GM21717 (cell line): ENCODE results near the gene OSGEP.

Experiments used
- ATAC-seq: cut with Tn5 transposase; IDR thresholded peaks from one replicate; pipeline ENCODE4 v1.9.1; 2021; ENCODE audit warnings: mild to moderate bottlenecking, moderate library complexity; ENCODE audit not compliant: unreplicated experiment

OSGEP gene

DNA sequence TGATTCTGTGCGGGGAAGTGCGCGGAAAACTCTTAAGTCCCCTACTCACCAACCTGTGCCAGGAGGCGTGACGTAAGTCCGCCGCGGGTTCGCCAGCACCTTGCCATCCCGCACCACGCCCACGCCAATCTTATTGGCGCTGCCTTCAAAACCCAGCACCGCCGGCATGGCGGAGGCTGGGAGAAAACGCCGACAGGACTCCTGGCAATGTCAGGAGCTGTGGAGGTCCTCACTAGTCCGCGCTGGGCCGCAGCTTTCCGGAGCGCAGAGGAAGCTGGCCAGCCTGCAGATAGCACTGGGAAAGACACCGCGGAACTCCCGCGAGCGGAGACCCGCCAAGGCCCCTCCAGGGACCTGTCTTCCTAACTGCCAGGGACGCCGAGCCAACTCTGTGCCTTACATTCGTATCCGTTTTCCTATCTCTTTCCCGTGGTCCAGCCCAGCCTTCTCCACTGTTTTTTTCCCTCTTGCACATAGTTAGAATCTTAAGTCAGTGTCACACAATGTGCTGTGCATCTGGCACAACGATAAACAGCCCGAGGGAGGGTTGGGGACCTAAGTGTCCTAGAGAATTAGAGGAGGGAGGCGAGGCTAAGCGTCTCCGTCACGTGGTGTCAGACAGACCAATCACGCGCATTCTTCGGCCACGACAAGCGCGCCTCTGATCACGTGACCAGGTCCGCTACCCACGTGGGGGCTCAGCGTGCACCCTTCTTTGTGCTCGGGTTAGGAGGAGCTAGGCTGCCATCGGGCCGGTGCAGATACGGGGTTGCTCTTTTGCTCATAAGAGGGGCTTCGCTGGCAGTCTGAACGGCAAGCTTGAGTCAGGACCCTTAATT lies at the start of gene OSGEP, which contains the start of gene APEX1:
Gene OSGEP (minus strand): TSS at position 297 of the 839 bp plus-strand sequence. CDS start 129 bp downstream, at position 168.
Gene APEX1 (plus strand): TSS at position 711 of the 839 bp plus-strand sequence. CDS start 420 bp downstream, outside the sequence.
- peak; percentile 80 for ATAC-seq

DNA sequence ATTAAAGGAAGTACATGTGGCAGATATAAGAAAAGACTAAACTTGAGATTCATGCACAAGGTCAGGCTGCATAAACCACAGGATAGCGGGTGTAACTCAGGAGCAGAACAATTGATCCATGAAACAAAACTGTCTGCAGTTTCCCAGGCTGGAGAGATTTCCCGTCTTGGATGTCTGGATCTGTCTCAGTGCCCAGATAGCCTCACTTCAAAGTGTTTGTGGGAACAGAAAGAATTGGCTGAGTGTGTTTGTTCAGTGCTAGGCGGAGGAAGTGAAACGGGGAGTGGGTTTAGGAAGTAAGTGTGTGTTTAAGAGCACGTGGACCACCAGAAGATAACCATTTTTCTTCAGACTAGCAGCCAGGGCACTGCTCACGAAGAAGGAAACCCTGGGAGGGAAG lies 49.3 kb upstream of the OSGEP start:
- no peak for ATAC-seq

DNA sequence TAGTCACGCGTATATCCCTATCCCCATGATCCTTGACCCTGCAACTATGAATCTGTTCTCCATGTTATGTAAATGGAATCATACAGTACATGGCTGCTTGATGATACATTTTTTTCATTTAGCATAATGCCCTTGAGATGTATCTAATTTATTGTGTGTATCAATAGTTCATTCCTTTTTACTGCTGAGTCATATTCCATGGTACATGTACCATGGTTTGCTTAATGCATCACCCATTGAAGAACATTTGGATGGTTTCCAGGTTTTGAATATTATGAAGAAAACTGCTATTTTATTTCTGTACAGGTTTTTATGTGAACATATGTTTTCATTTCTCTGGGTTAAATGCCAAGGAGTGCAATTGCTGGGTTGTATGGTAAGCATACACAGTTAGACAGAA lies 46.7 kb upstream of the OSGEP start:
- ATAC-seq: no peak

DNA sequence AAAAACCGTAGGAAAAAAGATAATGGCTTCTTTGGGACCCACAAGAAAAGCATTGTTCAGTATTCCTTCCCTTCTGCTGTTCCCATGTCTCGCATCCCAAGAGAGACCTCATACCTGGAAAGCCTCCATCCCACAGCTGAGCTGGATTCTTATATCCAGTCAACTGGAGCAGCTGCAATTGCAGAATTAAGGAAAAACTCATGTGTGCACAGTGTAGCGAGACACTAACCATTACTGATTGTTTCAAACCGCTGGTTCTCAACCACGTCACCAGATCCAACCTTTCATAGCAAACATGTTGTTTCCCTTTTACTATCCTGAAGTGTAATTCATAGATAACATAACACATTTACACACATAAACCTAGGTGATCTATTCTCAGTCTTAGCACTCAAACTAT lies 45.3 kb upstream of the OSGEP start:
- no peak for ATAC-seq

DNA sequence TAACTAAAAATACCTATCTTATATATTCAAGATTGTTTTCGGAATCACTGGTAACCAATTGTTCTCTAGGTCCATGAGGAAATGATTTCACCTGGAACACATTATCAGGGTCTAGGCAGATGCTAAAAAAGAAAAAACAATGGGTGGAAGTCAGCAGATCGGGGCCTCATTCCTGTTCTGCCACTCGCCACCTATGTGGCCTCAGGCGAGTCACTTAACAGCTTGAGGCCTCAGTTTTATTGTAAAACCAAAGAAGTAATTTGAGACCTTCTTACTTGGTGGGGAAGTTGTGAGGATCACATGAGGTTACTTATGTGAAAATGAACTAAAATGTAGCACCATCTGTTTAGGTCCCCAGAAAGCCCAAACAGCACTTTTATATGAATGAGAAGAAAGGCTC lies 44.5 kb upstream of the OSGEP start:
- ATAC-seq: no peak

DNA sequence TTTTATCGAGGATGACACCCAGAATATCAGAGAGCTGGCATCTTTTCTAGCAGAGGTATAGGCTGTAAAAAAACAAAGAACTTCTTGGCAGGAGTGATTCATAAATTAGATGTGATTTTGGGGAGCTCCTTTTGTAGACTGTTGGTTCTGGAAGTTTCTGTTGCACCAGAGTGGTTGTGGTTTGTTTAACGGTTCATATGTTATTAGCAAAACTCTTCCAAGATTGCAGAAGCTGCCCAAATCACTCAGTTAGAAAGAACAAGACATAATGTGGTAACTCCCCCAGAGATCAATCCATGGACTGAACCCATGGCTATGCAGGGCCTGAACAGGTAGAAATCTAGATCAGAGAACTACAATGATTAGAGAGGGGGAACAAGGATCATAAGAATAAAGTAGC lies 44.0 kb upstream of the OSGEP start:
- no peak for ATAC-seq

DNA sequence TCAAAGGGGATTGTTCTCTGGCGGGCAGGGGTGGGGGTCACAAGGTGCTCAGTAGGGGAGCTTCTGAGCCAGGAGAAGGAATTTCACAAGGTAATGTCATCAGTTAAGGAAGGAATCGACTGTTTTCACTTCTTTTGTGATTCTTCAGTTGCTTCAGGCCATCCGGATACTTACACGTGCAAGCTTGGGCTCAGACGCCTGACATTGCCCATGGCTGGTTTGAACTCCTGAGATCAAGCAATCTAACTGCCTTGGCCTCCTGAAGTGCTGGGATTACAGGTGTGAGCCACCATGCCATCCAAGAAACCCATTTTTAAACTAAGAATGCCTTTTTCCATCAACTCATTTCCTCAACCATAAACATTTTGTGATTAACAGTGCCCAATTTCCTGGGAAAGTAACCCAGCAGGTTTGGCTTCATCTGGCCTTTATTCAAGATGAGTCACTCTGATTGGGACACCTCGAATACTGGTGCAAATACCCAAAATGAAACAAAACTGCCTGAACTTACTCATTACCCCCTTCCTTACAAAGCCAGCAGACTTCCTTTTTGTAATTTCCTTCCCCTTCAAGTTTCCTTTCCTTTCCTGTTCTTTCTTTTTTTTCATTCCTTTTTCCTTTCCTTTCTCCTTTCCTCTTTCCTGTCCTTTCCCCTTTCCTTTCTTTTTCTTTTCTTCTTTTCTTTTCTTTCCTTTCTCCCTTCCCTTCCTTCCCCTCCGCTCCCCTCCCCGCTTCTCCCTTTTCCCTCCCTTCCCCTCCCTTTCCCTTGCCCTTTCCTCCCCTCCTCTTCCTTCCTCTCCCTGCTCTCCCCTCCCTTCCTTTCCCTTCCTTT lies 40.5 kb upstream of the OSGEP start:
- no peak for ATAC-seq

DNA sequence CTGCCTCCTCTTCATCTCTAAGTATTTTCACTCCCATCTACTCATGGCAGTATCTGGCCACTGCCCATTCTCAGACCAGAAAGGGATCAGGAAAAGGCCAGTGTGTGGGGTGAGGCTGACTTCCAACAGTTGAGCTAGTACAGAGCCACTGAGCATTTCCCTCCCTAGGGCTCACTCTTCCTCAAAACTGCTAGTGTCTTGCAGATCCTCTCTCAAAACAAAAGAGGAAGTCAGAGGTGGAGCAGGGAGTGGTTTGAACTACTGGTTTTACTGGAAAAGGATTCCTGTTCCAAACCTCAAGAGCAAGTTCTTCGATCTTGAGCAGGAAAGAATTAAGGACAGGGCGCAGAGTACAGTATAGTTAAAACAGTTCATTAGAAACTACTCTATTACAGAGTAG lies 39.0 kb upstream of the OSGEP start:
- no peak for ATAC-seq

DNA sequence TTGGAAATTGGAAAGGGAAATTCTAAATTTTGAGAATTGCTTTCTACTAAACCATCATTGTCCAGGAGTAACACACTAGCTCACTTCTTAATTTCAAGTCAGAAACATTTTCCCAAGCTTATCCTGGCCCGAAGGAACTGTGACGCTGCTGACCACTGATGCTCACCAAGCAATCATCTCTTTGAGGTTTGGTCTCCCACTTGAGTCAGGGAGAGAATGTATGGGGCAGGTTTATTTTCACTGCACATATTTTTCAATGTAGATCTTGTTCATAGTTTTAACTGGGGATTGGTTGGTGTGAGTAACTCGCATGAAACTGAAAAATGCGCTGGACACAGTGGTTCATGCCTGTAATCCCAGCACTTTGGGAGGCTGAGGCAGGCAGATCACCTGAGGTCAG lies 37.9 kb upstream of the OSGEP start:
- no peak for ATAC-seq

DNA sequence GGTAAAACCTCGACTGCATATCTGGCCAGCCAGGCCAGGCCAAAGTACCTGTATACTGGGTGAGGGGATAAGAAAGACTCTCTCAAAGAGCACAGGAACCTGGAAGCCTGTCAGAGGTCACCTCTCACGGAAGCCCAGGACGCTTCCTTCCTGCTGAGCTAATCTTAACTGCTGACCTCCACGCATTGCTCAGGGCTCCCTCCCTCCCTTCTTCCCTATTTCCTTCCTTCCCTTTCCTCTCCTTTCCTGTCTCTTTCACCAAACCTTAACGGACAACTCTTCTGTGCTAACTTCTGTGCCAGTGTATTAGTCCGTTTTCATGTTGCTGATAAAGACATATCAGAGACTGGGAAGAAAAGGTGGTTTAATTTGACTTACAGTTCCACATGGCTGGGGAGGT lies 36.0 kb upstream of the OSGEP start:
- no peak for ATAC-seq

DNA sequence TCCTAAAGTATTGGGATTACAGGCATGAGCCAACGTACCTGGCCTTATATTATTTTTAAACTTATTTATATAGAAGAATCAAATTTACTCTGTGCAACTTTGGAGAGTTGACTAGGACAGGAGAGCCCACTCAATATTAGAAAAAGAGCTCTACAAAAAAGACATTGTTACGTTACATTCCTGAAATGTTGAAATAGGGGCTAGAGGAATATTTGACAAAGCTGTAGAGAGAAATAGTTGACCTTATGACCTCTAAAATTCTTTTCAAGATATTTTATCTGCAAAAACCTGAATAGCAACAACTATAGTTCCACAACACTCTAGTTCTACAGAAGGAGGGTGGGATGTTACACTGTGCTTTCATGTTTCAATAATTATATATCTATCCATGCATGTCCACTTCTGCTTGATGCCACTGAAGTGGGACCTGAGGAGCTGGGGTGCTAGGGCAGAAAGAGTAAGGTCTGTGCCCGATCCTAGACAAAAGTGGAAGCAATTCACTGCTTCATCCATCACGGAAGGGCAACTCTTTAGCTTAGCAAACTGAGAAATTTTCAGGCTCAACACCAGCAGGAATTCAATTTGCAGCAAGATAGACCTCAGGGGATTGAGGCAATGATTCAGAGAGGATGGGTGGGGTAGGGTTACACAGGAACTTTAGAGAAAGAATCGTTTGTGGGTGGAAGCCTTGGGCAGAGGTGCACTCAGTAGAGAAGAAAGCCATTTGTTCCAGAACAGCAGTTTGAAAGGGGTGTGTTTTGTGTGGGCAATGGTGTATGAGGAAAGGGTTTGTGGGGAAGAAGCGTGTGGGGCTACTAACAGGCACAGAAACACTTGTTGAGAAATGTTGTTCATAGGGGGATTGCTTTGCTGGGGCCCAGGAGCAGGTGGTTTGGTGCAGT lies 34.7 kb upstream of the OSGEP start:
- peak; percentile 34 for ATAC-seq

DNA sequence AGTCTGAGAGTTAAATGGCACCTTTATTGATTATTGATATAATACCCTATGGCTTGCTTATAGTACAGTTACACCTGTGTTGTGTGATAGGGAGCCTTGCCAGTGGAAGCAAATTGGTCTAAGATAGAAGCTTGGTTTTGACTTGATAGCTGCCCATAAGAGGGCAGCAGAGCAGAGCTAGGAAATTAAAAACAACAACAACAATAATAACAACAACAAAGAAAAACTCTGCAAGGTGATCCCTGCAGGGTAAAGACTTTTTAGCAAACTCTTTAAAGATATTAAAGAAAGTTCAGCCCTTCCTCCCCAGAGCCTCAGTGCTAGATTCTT lies 32.7 kb upstream of the OSGEP start:
- ATAC-seq: no peak

DNA sequence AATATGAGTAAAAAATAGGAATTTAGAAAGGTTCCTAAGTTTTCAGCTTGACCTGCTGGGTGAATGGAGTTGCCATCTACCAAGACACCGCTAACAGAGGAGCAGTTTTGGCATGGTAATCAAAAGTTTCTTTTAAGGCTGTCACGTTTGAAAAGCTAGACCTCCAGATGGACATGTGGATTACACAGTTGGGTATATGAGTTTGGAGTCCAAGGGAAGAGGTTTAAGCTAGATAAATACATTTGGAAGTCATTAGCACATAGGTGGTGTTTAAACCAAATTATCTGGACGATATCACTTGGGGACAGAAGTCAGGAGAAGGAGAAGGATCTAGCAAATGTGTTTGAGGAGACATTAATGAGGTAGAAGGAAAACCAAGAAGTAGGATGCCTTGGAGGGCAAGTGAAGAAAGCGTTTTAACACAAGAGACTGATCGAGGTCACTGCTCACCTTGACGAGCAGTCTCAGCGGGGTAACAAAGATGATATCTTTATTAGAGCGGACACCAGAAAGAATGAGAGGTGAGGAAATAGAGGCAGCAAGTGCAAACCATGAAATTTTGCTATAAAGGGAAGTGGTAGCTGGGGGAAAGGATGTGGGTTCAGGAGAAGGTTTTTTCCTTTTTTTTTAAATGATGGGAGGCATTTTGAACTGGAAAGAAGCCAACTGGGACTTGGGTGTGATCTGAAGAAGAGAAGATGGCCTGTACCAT lies 32.2 kb upstream of the OSGEP start:
- no peak for ATAC-seq

DNA sequence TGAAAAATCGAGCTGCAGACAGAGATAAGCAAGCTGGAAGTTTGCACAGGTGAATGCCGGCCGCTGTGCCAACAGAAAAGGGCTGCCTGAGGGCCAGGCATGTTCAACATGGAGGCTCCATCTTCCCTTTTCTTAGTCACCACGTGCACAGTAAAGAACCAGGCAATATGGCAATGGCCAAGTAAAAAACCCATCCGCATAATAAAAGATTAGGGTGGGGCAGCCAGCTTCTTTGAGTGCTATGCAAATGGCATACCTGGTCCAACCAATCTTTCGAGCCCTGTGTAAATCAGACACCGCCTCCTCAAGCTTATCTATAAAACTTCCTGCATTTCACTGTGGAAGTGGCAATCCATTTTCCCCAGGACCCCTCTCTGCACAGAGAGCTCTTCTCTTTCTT lies 31.3 kb upstream of the OSGEP start:
- ATAC-seq: no peak

DNA sequence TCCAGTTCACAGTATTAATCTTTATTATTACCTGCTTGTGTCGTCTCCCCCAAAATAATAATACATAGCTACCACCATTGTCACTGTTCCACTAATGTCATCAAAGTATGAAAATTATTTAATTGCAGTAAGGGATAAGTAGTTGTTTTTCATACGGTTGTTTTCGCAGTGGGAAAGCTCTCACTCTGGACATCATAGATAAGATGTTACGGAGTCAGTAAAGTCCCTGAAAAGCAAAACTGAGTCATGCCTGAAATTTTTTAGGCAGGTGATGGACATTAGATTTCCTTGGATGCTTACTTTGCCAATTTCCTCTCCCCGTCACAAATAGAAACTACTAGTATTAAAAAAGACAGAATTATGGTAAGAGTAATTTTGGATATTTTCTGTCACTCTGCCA lies 27.8 kb upstream of the OSGEP start:
- no peak for ATAC-seq

DNA sequence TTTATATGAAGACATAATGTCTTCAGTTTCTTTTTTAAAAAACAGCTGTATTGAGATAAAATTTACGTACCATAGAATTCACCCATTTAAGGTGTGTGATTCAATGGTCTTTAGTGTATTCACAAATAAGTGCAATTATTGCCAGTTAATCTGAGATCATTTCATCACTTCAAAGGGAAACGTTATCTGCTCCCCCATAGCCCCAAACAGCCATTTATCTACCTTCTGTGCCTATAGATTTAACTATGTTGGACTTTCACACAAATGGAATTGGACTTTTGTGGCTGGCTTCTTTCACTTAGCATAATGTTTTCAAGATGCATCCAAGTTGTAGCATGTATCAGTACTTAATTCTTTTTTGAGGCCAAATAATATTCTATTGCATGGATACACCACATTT lies 24.3 kb upstream of the OSGEP start:
- no peak for ATAC-seq

DNA sequence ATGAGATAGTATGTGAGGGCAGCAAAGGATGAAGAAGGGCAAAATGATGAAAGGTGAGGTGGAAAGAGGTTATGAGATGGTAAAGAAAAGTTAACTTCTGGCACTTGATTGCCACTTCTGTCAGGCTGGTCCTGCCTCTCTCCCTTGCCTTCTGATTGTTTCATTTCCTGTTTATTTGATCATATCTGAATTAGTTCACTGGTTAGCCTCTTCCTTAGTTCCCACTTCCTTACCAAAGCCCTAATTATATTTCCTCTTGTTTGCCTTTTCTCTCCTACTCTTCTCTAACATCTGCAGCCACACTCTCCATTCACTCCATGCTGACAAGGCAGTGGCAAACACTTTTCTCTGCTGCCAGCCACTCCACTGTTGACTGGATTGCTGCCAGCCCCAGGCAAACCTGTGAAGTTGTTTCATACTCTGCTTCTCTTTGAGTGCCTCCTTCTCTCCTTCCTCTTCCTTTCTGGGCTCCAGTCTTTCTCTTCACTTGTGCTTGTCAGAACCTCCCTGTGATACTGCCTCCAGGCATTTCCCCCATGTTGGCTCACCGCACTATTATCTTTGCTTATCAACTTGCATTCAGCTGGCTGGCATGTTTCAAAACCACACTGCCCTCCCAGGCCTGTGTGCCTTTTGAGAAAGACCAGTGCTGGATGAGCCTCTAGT lies 22.7 kb upstream of the OSGEP start:
- no peak for ATAC-seq

DNA sequence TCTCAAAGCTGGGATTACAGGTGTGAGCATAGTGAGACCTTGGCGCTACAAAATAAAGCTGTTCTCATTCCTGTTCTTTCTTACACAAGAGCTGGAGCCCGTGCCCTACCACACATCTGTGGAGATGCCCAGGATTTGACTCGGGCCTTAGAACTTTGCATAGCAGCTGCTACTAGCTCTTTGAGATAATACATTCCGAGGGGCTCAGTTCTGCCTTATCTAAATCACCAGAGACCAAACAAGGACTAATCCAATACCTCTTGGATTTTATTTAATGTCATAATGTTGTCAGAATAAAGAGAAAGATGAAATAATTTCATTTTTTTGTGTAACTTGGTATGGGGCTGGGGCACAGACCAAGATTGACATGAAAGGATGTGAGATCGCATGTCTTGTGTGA lies 22.2 kb upstream of the OSGEP start:
- no peak for ATAC-seq

DNA sequence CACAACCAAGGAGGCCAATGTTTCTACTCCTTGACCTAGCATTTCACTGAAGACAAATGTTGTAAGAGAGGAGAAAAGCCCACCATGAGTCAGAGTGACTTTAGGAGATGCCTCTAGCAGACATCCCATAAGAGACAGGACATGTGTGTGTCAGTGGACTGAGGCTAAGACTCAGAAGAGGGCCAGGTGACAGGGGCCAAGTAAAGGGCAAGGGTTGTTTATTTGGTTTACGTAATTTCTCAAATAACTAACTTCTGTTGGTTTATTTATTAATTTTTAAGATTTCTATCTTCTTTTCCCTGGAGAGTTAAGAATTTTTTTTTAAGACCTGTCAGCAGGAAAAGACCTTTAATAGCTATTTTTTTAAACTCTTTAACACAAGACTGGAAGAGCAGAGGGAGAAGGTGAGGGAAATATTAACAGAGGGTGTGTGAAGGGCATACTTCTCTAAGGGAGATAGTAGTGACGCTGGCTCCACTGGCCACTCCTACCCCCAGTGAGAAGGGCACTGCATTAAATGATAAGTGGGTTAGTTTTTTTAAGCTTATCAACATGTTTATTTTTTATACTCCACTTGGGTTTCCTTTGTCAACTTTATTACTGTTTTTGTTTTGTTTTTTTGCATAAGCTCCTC lies 18.0 kb upstream of the OSGEP start:
- no peak for ATAC-seq

DNA sequence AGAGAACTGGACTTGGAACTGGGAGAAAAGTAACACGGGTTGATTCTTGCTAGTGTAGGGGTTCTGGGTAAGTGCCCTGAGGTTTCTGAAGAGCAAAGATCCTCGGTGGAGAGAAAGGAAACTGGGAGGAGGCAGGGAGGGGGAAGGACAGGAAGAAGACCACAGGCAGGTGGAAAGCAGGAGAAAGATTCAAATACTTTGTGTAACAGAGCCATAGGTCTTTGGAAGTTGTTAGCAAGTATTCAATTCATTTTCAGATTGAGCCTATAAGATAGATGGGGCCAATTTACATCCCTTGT lies 15.9 kb upstream of the OSGEP start:
- no peak for ATAC-seq
